GM21723 (cell line): ENCODE data around the gene ARHGAP9.
"Not testable (repeated sequence)": the region's sequence is repeated elsewhere in the genome, so short reads cannot be mapped to it uniquely, and the experiment has no call there.

Experiments used
- ATAC-seq: cut with Tn5 transposase; IDR thresholded peaks from one replicate; pipeline ENCODE4 v1.9.1; 2021; ENCODE audit warnings: mild to moderate bottlenecking, moderate library complexity; ENCODE audit not compliant: unreplicated experiment

The ARHGAP9 gene

GRCh38 chr12:57517718-57518117 is 38.1 kb upstream of the ARHGAP9 start:
- not testable (repeated sequence) for ATAC-seq

DNA sequence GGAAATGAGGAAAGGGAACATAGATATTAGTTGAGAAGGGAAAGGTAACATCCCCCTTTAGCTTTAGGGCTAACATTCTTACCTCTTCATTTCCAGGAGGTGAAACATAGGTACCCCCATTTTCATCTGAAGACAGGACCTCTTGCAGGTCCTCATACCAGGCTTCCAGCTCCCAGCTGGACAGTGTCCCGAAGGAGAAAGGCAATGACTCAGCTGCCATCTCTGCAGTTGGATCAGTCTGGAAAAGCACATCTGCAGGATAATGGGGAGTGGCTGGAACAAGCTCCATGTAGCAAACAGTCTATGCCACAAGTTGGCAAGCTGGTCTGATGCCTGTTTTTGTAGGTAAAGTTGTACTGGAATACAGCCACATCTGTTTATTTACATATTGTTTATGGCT is 37.5 kb upstream of the ARHGAP9 start:
- ATAC-seq, result no peak

GRCh38 chr12:57516617-57517153 is 37.0 kb upstream of the ARHGAP9 start:
- no peak for ATAC-seq

- no peak for ATAC-seq
These were observed 36.4 kb upstream of the ARHGAP9 start for GRCh38 chr12:57515934-57516541.

GRCh38 chr12:57515408-57515933 is 35.8 kb upstream of the ARHGAP9 start:
- no peak for ATAC-seq

GRCh38 chr12:57514720-57515407 is 35.2 kb upstream of the ARHGAP9 start:
- no peak for ATAC-seq

GRCh38 chr12:57514246-57514645 is 34.6 kb upstream of the ARHGAP9 start:
- not testable (repeated sequence) for ATAC-seq

DNA sequence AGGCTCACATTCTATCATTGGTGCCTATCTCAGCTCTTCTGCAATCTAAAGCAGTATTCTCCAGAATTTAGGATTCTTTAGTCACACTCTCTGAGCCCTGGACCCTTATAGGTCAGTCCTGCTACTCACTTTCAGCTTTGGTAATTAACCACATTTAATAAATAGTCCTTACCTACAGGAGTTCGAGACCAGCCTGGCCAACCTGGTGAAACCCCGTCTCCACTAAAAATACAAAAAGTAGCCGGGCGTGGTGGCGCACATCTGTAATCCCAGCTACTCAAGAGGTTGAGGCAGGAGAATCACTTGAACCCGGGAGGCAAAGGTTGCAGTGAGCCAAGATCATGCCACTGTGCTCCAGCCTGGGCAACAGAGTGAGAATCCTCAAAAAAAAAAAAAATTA is 34.0 kb upstream of the ARHGAP9 start:
- not testable (repeated sequence) for ATAC-seq

DNA sequence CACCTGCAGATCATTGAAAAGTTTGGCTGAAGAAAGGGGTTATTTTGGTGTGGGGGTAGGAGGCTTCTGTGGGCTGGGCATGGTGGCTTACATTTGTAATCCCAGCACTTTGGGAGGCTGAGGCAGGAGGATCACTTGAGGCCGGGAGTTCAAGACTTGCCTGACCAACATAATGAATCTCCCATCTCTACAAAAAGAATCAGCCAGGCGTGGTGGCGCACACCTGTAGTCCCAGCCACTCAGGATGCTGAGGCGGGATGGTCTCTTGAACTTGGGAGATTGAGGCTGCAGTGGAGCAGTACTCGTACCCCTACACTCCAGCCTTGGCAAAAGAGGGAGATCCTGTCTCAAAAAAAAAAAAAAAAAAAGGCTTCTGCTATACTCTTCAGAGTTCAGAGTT is 33.6 kb upstream of the ARHGAP9 start:
- no peak for ATAC-seq

GRCh38 chr12:57512665-57513064 is 33.0 kb upstream of the ARHGAP9 start:
- no peak for ATAC-seq

DNA sequence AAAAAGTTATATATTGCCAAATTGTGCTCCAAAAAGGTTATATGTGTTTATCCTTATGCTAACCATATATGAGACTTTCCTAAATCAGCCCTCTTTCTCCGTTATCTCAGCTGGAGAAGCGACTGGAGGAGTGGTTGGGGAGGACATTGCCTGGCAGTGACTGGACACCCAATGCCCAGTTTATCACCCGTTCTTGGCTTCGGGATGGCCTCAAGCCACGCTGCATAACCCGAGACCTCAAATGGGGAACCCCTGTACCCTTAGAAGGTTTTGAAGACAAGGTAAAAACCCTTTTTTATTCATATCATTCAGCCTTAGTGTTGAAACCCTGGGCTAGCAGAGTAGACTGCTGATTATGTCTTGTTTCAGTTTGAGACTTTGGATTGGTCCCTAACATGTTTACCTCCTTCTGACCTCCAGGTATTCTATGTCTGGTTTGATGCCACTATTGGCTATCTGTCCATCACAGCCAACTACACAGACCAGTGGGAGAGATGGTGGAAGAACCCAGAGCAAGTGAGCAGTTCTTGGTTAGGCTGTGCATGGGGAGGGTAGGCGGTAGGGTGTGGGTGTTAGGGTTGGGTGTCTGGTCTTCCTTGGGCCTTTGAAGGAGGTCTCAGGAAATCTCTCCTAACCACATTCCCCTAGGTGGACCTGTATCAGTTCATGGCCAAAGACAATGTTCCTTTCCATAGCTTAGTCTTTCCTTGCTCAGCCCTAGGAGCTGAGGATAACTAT is 32.1 kb upstream of the ARHGAP9 start:
- ATAC-seq, result no peak

- no peak for ATAC-seq
These were observed 31.5 kb upstream of the ARHGAP9 start for GRCh38 chr12:57511161-57511560.

GRCh38 chr12:57507796-57508195 is 28.1 kb upstream of the ARHGAP9 start:
- ATAC-seq, result not testable (repeated sequence)

- ATAC-seq, result not testable (repeated sequence)
These were observed 26.9 kb upstream of the ARHGAP9 start for GRCh38 chr12:57506541-57506940.

DNA sequence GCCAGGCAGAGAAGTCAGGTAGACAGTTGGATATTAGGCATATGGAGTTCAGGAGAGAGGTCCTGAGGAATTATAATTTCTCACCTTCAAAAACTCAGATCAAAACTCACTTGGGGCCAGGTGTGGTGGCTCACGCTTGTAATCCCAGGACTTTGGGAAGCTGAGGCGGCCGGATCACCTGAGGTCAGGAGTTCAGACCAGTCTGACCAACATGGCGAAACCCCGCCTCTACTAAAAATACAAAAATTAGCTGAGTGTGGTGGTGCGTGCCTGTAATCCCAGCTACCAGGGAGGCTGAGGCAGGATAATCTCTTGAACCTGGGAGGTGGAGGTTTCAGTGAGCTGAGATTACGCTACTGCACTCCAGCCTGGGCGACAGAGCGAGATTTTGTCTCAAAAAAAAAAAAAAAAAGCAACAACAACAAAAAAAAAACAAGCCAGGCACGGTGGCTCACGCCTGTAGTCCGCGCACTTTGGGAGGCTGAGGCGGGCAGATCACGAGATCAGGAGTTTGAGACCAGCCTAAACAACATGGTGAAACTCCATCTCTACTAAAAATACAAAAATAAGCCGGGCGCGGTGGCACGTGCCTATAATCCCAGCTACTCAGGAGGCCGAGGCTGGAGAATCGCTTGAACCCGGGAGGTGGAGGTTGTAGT is 22.8 kb upstream of the ARHGAP9 start:
- not testable (repeated sequence) for ATAC-seq

GRCh38 chr12:57500213-57500612 is 20.5 kb upstream of the ARHGAP9 start:
- no peak for ATAC-seq

- no peak for ATAC-seq
These were observed 18.9 kb upstream of the ARHGAP9 start for GRCh38 chr12:57498571-57498970.

GRCh38 chr12:57498132-57498502 is 18.5 kb upstream of the ARHGAP9 start:
- ATAC-seq, result no peak

DNA sequence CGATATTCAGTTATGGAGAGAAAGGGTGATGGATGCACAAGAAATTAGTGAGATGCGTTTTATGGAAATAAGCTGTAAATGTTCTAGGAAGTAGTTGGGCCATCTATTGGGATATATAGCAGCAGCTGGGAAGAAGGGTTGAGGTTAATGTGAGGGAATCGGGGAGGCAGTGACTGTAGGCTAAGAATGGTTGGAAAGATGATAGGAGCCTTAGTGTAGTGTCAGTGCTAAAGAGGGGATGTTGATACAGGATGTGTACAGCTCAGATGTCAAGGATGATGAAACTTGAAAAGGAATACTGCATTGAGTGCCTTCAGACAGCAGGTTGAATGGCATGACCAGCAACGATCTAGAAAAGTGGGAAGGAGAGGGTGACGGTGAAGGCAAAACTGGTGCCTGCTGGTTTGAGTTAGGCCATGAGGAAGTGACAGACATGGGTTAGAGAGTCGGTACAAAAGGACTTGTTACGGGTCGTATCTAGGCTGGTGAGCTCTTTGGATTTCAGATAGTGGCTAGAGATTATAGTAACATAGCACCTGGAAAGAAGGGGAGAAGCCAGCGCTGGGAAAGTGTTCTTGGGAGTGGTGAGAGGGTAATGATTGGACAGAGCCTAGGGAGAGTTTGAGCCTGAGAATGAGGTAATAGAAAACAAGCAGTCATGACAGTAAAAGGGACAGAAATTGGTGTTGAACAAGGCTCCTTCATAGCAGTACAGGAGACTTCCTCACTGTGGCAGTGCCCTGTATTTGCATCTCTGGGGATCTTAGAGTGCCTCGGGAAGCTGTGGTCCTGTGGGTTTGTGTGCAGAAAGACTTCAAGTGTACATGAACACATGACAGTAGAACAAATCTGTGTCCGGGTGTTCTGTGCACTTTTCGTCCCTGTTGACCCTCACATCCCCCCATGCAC is 17.8 kb upstream of the ARHGAP9 start:
- no peak for ATAC-seq

DNA sequence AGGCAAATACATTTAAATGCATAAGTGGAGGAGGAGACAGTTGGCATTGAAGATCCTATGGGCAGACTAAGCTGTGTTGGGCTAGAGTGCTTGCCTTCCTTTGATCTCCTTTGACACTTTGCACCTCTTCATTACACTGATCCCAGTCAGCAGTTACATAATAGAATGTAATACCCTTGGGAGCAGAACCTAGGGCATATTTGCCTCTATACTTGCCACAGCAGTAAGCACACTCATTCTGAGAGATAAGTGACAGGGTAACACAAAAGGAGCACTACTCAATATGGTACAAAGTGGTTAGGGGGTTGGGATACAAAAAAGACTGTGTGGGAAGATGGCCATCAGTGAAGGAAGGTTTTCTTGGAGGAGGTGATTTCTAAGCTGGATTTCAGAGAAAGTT is 17.2 kb upstream of the ARHGAP9 start:
- ATAC-seq, result no peak
